ENCODE data around the gene ZNF101. TPM values are rescaled to one million over a fixed set of nuclear protein-coding genes. Genes with fewer than 3 reads are reported as not detected.
"Not testable (repeated sequence)": the region's sequence is repeated elsewhere in the genome, so short reads cannot be mapped to it uniquely, and the experiment has no call there.

ZNF101 gene
- polyA plus RNA-seq, 1 donor from 2014 or later = 12.2 TPM

- no peaks in the 10 kb centered on the region for H3K36me3 ChIP-seq (ENCODE audit: insufficient read depth, low read length)
Measured at GRCh38 chr19:19663256-19664120, 5.2 kb upstream of the ZNF101 start, which contains the start of gene ATP13A1. Gene ATP13A1, minus strand, starts transcription at chr19:19663676. Its CDS starts 10 bp downstream, at chr19:19663666.

GRCh38 chr19:19665420-19665948, 3.2 kb upstream of the ZNF101 start:
- not testable (repeated sequence) for H3K27me3 ChIP-seq (ENCODE audit: insufficient read depth, low read depth, low read length); H3K4me3 ChIP-seq (ENCODE audit: low read length); H3K4me2 ChIP-seq (ENCODE audit: low read length); H4K20me1 ChIP-seq (ENCODE audit: insufficient read depth); H3F3A ChIP-seq (ENCODE audit: insufficient read depth, low read length, poor library complexity, severe bottlenecking); H3K9me2 ChIP-seq (ENCODE audit: insufficient read depth, low read length); H3K36me3 ChIP-seq (ENCODE audit: insufficient read depth, low read length); H2AFZ ChIP-seq (ENCODE audit: low read depth, low read length); H3K27ac ChIP-seq (ENCODE audit: low read length); H3K9me3 ChIP-seq (ENCODE audit: low read length); H3K9ac ChIP-seq (ENCODE audit: low read length)
- H3K79me2 ChIP-seq (replicated peaks; ENCODE audit: insufficient read depth, low read length) = peaks cover 25% of the 10 kb centered on the region

More at GRCh38 chr19:19663256-19664120, 5.2 kb upstream of the ZNF101 start, which contains the start of gene ATP13A1:
- H3K27me3 ChIP-seq (ENCODE audit: insufficient read depth, low read depth, low read length) = no peaks in the 10 kb centered on the region
- H3K9me2 ChIP-seq (ENCODE audit: insufficient read depth, low read length) = no peaks in the 10 kb centered on the region
- H3K9me3 ChIP-seq (ENCODE audit: low read length) = no peaks in the 10 kb centered on the region
- TF ChIP-seq MXI1 (conservative IDR thresholded peaks at IDR 0.05; ENCODE audit: poor library complexity, severe bottlenecking) (peak; percentile 94), SMC3 (conservative IDR thresholded peaks at IDR 0.05; ENCODE audit: poor library complexity) (peak; percentile 52), EP300 (conservative IDR thresholded peaks at IDR 0.05; ENCODE audit: poor library complexity, severe bottlenecking) (peak; percentile 76), EZH2 (IDR thresholded peaks at IDR 0.05; ENCODE audit: borderline replicate concordance, insufficient read depth, low read length, poor library complexity, severe bottlenecking) (no peak), POLR2AphosphoS5 (IDR thresholded peaks at IDR 0.05) (peak; percentile 81), RAD21 (conservative IDR thresholded peaks at IDR 0.05) (peak; percentile 47), TAF1 (IDR thresholded peaks at IDR 0.05; ENCODE audit: low read depth) (peak; percentile 88)
- TF ChIP-seq, protein P1, sequence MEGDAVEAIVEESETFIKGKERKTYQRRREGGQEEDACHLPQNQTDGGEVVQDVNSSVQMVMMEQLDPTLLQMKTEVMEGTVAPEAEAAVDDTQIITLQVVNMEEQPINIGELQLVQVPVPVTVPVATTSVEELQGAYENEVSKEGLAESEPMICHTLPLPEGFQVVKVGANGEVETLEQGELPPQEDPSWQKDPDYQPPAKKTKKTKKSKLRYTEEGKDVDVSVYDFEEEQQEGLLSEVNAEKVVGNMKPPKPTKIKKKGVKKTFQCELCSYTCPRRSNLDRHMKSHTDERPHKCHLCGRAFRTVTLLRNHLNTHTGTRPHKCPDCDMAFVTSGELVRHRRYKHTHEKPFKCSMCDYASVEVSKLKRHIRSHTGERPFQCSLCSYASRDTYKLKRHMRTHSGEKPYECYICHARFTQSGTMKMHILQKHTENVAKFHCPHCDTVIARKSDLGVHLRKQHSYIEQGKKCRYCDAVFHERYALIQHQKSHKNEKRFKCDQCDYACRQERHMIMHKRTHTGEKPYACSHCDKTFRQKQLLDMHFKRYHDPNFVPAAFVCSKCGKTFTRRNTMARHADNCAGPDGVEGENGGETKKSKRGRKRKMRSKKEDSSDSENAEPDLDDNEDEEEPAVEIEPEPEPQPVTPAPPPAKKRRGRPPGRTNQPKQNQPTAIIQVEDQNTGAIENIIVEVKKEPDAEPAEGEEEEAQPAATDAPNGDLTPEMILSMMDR (IDR thresholded peaks at IDR 0.05; ENCODE audit: poor library complexity, severe bottlenecking) = peak; percentile 73
- TF ChIP-seq, protein P2, sequence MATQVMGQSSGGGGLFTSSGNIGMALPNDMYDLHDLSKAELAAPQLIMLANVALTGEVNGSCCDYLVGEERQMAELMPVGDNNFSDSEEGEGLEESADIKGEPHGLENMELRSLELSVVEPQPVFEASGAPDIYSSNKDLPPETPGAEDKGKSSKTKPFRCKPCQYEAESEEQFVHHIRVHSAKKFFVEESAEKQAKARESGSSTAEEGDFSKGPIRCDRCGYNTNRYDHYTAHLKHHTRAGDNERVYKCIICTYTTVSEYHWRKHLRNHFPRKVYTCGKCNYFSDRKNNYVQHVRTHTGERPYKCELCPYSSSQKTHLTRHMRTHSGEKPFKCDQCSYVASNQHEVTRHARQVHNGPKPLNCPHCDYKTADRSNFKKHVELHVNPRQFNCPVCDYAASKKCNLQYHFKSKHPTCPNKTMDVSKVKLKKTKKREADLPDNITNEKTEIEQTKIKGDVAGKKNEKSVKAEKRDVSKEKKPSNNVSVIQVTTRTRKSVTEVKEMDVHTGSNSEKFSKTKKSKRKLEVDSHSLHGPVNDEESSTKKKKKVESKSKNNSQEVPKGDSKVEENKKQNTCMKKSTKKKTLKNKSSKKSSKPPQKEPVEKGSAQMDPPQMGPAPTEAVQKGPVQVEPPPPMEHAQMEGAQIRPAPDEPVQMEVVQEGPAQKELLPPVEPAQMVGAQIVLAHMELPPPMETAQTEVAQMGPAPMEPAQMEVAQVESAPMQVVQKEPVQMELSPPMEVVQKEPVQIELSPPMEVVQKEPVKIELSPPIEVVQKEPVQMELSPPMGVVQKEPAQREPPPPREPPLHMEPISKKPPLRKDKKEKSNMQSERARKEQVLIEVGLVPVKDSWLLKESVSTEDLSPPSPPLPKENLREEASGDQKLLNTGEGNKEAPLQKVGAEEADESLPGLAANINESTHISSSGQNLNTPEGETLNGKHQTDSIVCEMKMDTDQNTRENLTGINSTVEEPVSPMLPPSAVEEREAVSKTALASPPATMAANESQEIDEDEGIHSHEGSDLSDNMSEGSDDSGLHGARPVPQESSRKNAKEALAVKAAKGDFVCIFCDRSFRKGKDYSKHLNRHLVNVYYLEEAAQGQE (IDR thresholded peaks at IDR 0.05; ENCODE audit: borderline replicate concordance) = peak; percentile 71
- peaks cover 21% of the 10 kb centered on the region for H3K79me2 ChIP-seq (replicated peaks; ENCODE audit: insufficient read depth, low read length)
- H4K20me1 ChIP-seq (ENCODE audit: insufficient read depth) = no peaks in the 10 kb centered on the region
- H3K4me3 ChIP-seq (ENCODE audit: low read length) = peak within 1 kb of the TSS; percentile 83
- H3K27ac ChIP-seq (ENCODE audit: low read length) = peak within 1 kb of the TSS; percentile 87
- no peaks in the 10 kb centered on the region for H3F3A ChIP-seq (ENCODE audit: insufficient read depth, low read length, poor library complexity, severe bottlenecking)
- H3K4me2 ChIP-seq (ENCODE audit: low read length) = peak within 1 kb of the TSS; percentile 49
- peak within 1 kb of the TSS; percentile 89 for H3K9ac ChIP-seq (ENCODE audit: low read length)
- peak within 1 kb of the TSS; percentile 52 for H2AFZ ChIP-seq (ENCODE audit: low read depth, low read length)
